SHP77 treated with DMSO at 0.1 percent for 48 hours (cell line): Measurements from ENCODE around the gene ACSL3.
"Not testable (repeated sequence)": the region's sequence is repeated elsewhere in the genome, so short reads cannot be mapped to it uniquely, and the experiment has no call there.

Experiments used
- DNase-seq: peaks from one replicate; lab custom pipeline; 2025; lab: John Stamatoyannopoulos, UW

The ACSL3 gene

GRCh38 chr2:222976521-222977061 lies 115.8 kb downstream of the ACSL3 start:
- no peak for DNase-seq

- no peak for DNase-seq
Observed at GRCh38 chr2:222977121-222977520, 116.3 kb downstream of the ACSL3 start.

GRCh38 chr2:222978850-222979249 lies 118.0 kb downstream of the ACSL3 start:
- DNase-seq, result no peak

GRCh38 chr2:222979484-222979883 lies 118.6 kb downstream of the ACSL3 start:
- DNase-seq, result no peak

- DNase-seq, result peak; percentile 72
Observed at GRCh38 chr2:222982010-222982908, 121.4 kb downstream of the ACSL3 start.

- no peak for DNase-seq
Observed at GRCh38 chr2:222982909-222983265, 122.1 kb downstream of the ACSL3 start.

- DNase-seq, result no peak
Observed at GRCh38 chr2:222984908-222985307, 124.1 kb downstream of the ACSL3 start.

GRCh38 chr2:222989431-222989830 lies 128.6 kb downstream of the ACSL3 start:
- no peak for DNase-seq

GRCh38 chr2:222990206-222990605 lies 129.4 kb downstream of the ACSL3 start:
- DNase-seq, result not testable (repeated sequence)

GRCh38 chr2:222992137-222992536 lies 131.3 kb downstream of the ACSL3 start:
- DNase-seq, result no peak
